CD4-positive, alpha-beta memory T cell (primary cell): Measurements from ENCODE around the gene KDELR1. TPM values are rescaled to one million over a fixed set of nuclear protein-coding genes. Genes with fewer than 3 reads are reported as not detected.

Source experiments
- CTCF ChIA-PET: fragments of 350-600 bp; sonication (Branson Sonifier 250); formaldehyde crosslinking; loops from one replicate; lab custom pipeline; 2021; ENCODE audit warnings: inconsistent platforms; ENCODE audit not compliant: partially characterized antibody; lab: Charles Lee
- POLR2A ChIA-PET: fragments of 350-600 bp; sonication (Branson Sonifier 250); formaldehyde crosslinking; loops from one replicate; lab custom pipeline; 2021; ENCODE audit not compliant: partially characterized antibody; lab: Charles Lee
- DNase-seq, 5 donors: peaks; one replicate each; pipeline versions ENCODE4 v3.0.0 to v3.0.0-alpha.2; 2020 to 2022; ENCODE audit warnings: mixed read lengths in 1 of 5
- H3K27ac ChIP-seq: one replicate; pipeline ENCODE4 v1.7.0; 2013; ENCODE audit warnings: low read depth, low read length
- H3K27me3 ChIP-seq: 2 replicates; pipeline ENCODE4 v1.7.0; 2013; ENCODE audit warnings: mild to moderate bottlenecking, low read length, moderate library complexity; ENCODE audit not compliant: insufficient read depth
- H3K36me3 ChIP-seq: 2 replicates; pipeline ENCODE4 v1.7.0; 2013; ENCODE audit warnings: mild to moderate bottlenecking, low read length, moderate library complexity; ENCODE audit not compliant: insufficient read depth
- H3K4me1 ChIP-seq: 2 replicates; pipeline ENCODE4 v1.7.0; 2013; ENCODE audit warnings: mild to moderate bottlenecking, low read length, moderate library complexity; ENCODE audit not compliant: insufficient read depth
- H3K4me3 ChIP-seq, 2 donors: one replicate each; pipeline ENCODE4 v1.7.0; 2013; ENCODE audit warnings: low read length in 2 of 2, mild to moderate bottlenecking in 1 of 2
- H3K9me3 ChIP-seq, 2 donors: one replicate each; pipeline ENCODE4 v1.7.0; 2013; ENCODE audit warnings: low read length in 2 of 2, control low read depth in 1 of 2; ENCODE audit not compliant: control insufficient read depth in 1 of 2
- H3K27ac Mint-ChIP-seq, 7 donors: one replicate each; pipeline ENCODE4 v1.8.0; 2020 to 2021; ENCODE audit warnings: mixed read lengths in 7 of 7, mild to moderate bottlenecking in 6 of 7, inconsistent platforms in 3 of 7, moderate library complexity in 3 of 7
- H3K27me3 Mint-ChIP-seq, 2 donors: one replicate each; pipeline ENCODE4 v1.8.0; 2020 to 2021; ENCODE audit warnings: mixed read lengths in 2 of 2
- H3K36me3 Mint-ChIP-seq, 2 donors: one replicate each; pipeline ENCODE4 v1.8.0; 2020 to 2021; ENCODE audit warnings: mixed read lengths in 2 of 2, inconsistent platforms in 1 of 2, mild to moderate bottlenecking in 1 of 2
- H3K4me1 Mint-ChIP-seq, 4 donors: one replicate each; pipeline ENCODE4 v1.8.0; 2020 to 2021; ENCODE audit warnings: mixed read lengths in 4 of 4, mild to moderate bottlenecking in 1 of 4
- H3K4me3 Mint-ChIP-seq, 8 donors: one replicate each; pipeline ENCODE4 v1.8.0; 2020 to 2021; ENCODE audit warnings: mixed read lengths in 8 of 8, mild to moderate bottlenecking in 7 of 8, moderate library complexity in 6 of 8, inconsistent platforms in 3 of 8
- H3K9me3 Mint-ChIP-seq, 8 donors: one replicate each; pipeline ENCODE4 v1.8.0; 2020 to 2021; ENCODE audit warnings: mixed read lengths in 8 of 8, mild to moderate bottlenecking in 5 of 8, inconsistent platforms in 3 of 8, moderate library complexity in 1 of 8
- intact Hi-C: fragments of 100-400 bp; cut with micrococcal nuclease; formaldehyde crosslinking; loops from one replicate; pipeline ENCODE4 v1.15.1; 2023
- polyA plus RNA-seq, 2 donors: library from polyadenylated mRNA; unstranded; fragments of 300-500 nt; fragmentation: Illumina TruSeq; gene quantifications; one replicate each; pipeline ENCODE4 v1.2.3, GENCODE V29; 2021
- total RNA-seq, 2 experiments: library from RNA; stranded (reverse); gene quantifications; one replicate each; pipeline ENCODE4 v1.2.3, GENCODE V29; 2021

The KDELR1 gene
- total and polyA plus RNA-seq, 4 experiments from 2014 or later: 17.7 to 63.2 (median 43.8) TPM

DNA sequence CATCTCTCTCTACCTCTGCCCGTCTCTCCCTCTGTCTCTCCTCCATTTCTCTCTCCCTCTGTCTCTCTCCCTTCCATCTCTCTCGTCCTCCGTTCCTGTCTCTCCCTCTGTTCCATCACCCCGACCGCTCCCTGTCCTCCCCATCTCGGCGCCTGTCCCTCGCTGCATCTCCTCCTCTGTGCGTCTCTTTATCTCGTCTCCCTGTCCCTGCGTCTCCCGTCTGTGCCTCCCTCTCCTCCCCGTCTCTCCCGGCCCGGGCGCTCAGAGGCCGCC, 6.7 kb upstream of the KDELR1 start:
- Mint-ChIP-seq H3K4me1 (peaks cover 22 to 59% (median 42%) of the 10 kb centered on the region in 4 donors), H3K9me3 (no peaks in the 10 kb centered on the region), H3K36me3 (peaks cover 0 to 1% of the 10 kb centered on the region in 2 donors), H3K4me3 (peak overlapping the region; percentile 78 to 95 (median 89)), H3K27me3 (peaks cover 9 to 18% of the 10 kb centered on the region in 2 donors), H3K27ac (peak overlapping the region; percentile 86 to 97 (median 93))
- DNase-seq: no peak
- ChIA-PET POLR2A (interaction anchor here (0.5 to 1.1 kb wide), 3 partner anchors 11 to 66 kb away, joined by 3 to 7 read pairs (median 4); partner anchors contain the start of genes SYNGR4 and TMEM143), CTCF (no interaction called here)
- peak overlapping the region; percentile 39 for H3K27ac ChIP-seq
- H3K9me3 ChIP-seq: no peaks in the 10 kb centered on the region
- H3K27me3 ChIP-seq: peaks cover 23% of the 10 kb centered on the region
- peak overlapping the region; percentile 55 to 79 for H3K4me3 ChIP-seq
- peaks cover 45% of the 10 kb centered on the region for H3K4me1 ChIP-seq
- intact Hi-C loops: loop anchor here (2.0 kb wide), 2 partner anchors 47 to 71 kb away; partner anchors contain the start of genes CYTH2 and GRWD1
- H3K36me3 ChIP-seq: no peaks in the 10 kb centered on the region

DNA sequence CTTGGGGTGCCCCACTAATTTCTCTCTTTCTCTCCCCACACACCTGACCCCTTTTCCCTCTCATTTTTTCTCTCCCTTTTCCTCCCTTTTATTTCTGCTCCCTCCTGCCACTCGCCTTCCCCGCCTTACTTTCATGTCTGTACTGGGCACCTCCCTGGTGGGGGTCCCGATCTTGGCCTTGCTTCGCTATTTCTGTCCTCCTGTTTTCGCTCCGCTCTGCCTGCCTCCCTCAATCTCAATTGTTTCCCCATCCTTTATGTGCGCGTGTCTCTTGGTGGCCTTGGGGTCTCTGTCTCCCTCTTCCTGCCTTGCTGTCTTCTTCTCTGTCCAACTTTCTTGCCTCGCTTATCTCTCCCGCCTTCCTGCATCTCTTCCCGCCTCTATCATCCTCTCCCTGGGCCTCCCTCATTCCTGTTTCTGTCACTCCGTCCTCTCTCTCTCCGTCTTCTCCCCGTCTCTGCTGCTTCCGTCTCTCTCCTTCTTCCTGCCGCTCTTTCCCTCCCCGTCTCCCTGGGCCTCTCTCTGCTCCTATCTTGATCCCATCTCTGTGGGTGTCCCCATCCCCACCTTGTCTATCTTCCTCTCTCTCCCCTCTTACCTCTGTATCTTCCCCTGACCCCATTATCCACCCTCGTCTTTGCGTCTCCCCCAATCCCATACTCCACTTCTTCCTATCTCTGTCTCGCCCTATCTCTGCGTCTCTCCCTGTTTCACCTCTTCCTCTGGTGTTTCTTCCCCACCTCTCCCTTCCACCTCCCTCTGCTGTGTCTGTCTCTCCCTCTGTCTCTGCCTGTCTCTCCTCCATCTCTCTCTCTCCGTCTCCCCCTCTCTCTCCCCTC, 6.1 kb upstream of the KDELR1 start:
- Histone ChIP-seq H3K36me3 (no peaks in the 10 kb centered on the region), H3K27me3 (peaks cover 23% of the 10 kb centered on the region), H3K27ac (peak overlapping the region; percentile 39), H3K9me3 (no peaks in the 10 kb centered on the region), H3K4me3 (peak overlapping the region; percentile 55 to 79), H3K4me1 (peaks cover 45% of the 10 kb centered on the region)
- H3K27me3 Mint-ChIP-seq: peaks cover 11 to 18% of the 10 kb centered on the region in 2 donors
- peaks cover 0 to 1% of the 10 kb centered on the region in 2 donors for H3K36me3 Mint-ChIP-seq
- intact Hi-C loops: loop anchor here (2.0 kb wide), 2 partner anchors 47 to 71 kb away; partner anchors contain the start of genes CYTH2 and GRWD1
- CTCF ChIA-PET: no interaction called here
- H3K27ac Mint-ChIP-seq: peak overlapping the region; percentile 86 to 97 (median 93)
- POLR2A ChIA-PET: interaction anchor here (1.1 kb wide), 1 partner anchor 34 kb away, joined by 7 read pairs; the partner anchor contains the start of genes SYNGR4 and TMEM143
- H3K4me1 Mint-ChIP-seq: peaks cover 22 to 64% (median 45%) of the 10 kb centered on the region in 4 donors
- no peaks in the 10 kb centered on the region for H3K9me3 Mint-ChIP-seq
- peak overlapping the region; percentile 78 to 95 (median 89) for H3K4me3 Mint-ChIP-seq
- DNase-seq: no peak

- intact Hi-C loops: no loop called here
- ChIA-PET CTCF (no interaction called here), POLR2A (no interaction called here)
- Mint-ChIP-seq H3K27ac (peak overlapping the region in 1 of 7 donors; percentile 30), H3K9me3 (no peaks in the 10 kb centered on the region), H3K4me1 (peaks cover 20 to 67% (median 46%) of the 10 kb centered on the region in 4 donors), H3K4me3 (no peak overlapping the region), H3K36me3 (peaks cover 0 to 1% of the 10 kb centered on the region in 2 donors), H3K27me3 (peaks cover 11 to 18% of the 10 kb centered on the region in 2 donors)
- Histone ChIP-seq H3K27me3 (peaks cover 23% of the 10 kb centered on the region), H3K4me3 (no peak overlapping the region), H3K4me1 (peaks cover 47% of the 10 kb centered on the region), H3K36me3 (no peaks in the 10 kb centered on the region), H3K27ac (no peak overlapping the region), H3K9me3 (no peaks in the 10 kb centered on the region)
- no peak for DNase-seq
These were observed 5.4 kb upstream of the KDELR1 start for GRCh38 chr19:48396824-48397176.

- peaks cover 11 to 21% of the 10 kb centered on the region in 2 donors for H3K27me3 Mint-ChIP-seq
- intact Hi-C loops: no loop called here
- H3K9me3 Mint-ChIP-seq: no peaks in the 10 kb centered on the region
- Histone ChIP-seq H3K4me3 (no peak overlapping the region), H3K4me1 (peaks cover 51% of the 10 kb centered on the region), H3K36me3 (no peaks in the 10 kb centered on the region), H3K27ac (no peak overlapping the region), H3K9me3 (no peaks in the 10 kb centered on the region), H3K27me3 (peaks cover 23% of the 10 kb centered on the region)
- H3K4me3 Mint-ChIP-seq: peak overlapping the region in 2 of 8 donors; percentile 36 to 72
- POLR2A ChIA-PET: interaction anchor here (0.8 to 1.1 kb wide), 2 partner anchors 49 to 75 kb away, joined by 3 to 4 read pairs; a partner anchor contains a TSS
- H3K36me3 Mint-ChIP-seq: peaks cover 0 to 1% of the 10 kb centered on the region in 2 donors
- DNase-seq: no peak
- CTCF ChIA-PET: no interaction called here
- H3K4me1 Mint-ChIP-seq: peaks cover 21 to 66% (median 46%) of the 10 kb centered on the region in 4 donors
- H3K27ac Mint-ChIP-seq: peak overlapping the region in 1 of 7 donors; percentile 68
These were observed 4.9 kb upstream of the KDELR1 start for GRCh38 chr19:48396016-48396823.

DNA sequence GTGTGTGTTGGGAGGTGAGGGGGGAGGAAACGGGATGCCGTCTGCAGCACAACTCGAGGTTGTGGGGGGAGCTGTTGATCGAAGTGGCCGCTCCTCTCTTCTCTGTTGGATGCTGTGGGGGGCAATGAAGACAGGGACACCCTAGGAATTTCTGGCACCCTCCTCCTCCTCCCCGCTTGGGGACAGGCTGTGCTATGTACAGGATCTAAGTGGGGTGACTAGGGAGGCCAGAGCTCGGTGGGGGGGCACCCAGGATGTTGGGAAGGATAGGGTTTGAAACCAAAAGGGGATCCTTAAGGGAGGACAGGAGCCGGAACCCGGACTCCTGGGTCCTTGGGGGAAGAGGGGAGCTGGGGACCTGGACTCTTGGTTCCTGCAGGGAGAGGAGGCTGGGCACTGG, 4.1 kb upstream of the KDELR1 start:
- Mint-ChIP-seq H3K27ac (peak overlapping the region in 1 of 7 donors; percentile 68), H3K27me3 (peaks cover 11 to 21% of the 10 kb centered on the region in 2 donors), H3K36me3 (peaks cover 0 to 7% of the 10 kb centered on the region in 2 donors), H3K9me3 (no peaks in the 10 kb centered on the region), H3K4me3 (peak overlapping the region in 3 of 8 donors; percentile 26 to 72 (median 51)), H3K4me1 (peaks cover 20 to 71% (median 45%) of the 10 kb centered on the region in 4 donors)
- POLR2A ChIA-PET: interaction anchor here (0.8 to 1.5 kb wide), 5 partner anchors 10 to 224 kb away, joined by 3 to 5 read pairs (median 4); partner anchors contain the start of genes RPL18 and SPHK2
- Histone ChIP-seq H3K36me3 (no peaks in the 10 kb centered on the region), H3K27me3 (peaks cover 23% of the 10 kb centered on the region), H3K27ac (no peak overlapping the region), H3K4me3 (no peak overlapping the region), H3K9me3 (no peaks in the 10 kb centered on the region), H3K4me1 (peaks cover 52% of the 10 kb centered on the region)
- intact Hi-C loops: no loop called here
- CTCF ChIA-PET: interaction anchor here (0.6 kb wide), 1 partner anchor 32 kb away, joined by 3 read pairs; the partner anchor contains the start of gene TMEM143
- no peak for DNase-seq

DNA sequence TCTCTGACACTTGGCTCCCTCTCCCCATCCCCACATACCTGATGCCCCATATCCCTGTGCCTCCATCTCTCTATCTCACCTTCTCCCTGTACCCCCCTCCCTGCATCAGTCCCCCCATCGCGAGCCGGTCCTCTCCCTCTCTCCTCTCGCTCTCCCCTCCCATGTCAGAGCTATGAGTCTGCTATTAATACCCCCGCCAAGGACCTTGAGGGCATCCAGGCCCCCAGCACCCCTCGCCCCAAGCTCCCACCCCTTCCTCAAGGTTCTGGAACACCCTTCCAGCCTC, 3.8 kb upstream of the KDELR1 start:
- Mint-ChIP-seq H3K27ac (peak overlapping the region in 1 of 7 donors; percentile 32), H3K27me3 (peaks cover 11 to 21% of the 10 kb centered on the region in 2 donors), H3K4me1 (peaks cover 22 to 71% (median 46%) of the 10 kb centered on the region in 4 donors), H3K4me3 (peak overlapping the region in 5 of 8 donors; percentile 13 to 72 (median 26)), H3K9me3 (no peaks in the 10 kb centered on the region), H3K36me3 (peaks cover 0 to 7% of the 10 kb centered on the region in 2 donors)
- no peak for DNase-seq
- Histone ChIP-seq H3K36me3 (no peaks in the 10 kb centered on the region), H3K4me1 (peaks cover 55% of the 10 kb centered on the region), H3K27ac (no peak overlapping the region), H3K9me3 (no peaks in the 10 kb centered on the region), H3K4me3 (no peak overlapping the region), H3K27me3 (peaks cover 23% of the 10 kb centered on the region)
- CTCF ChIA-PET: interaction anchor here (0.6 kb wide), 1 partner anchor 31 kb away, joined by 3 read pairs; the partner anchor contains the start of gene TMEM143
- POLR2A ChIA-PET: interaction anchor here (0.9 to 1.5 kb wide), 4 partner anchors 11 to 224 kb away, joined by 3 to 5 read pairs (median 4); partner anchors contain the start of genes RPL18 and SPHK2
- intact Hi-C loops: no loop called here
